PC-9 (cell line): ENCODE data around the gene GALNT9.

Experiments used
- CTCF ChIP-seq: fragments of 200-600 bp; sonication (generic); conservative IDR thresholded peaks from 2 replicates; pipeline ENCODE4 v1.6.1; 2017; ENCODE audit warnings: mixed run types, antibody characterized with exemption, mild to moderate bottlenecking, moderate library complexity
- EZH2 ChIP-seq: fragments of 200-600 bp; sonication (generic); IDR thresholded peaks from 2 replicates; pipeline ENCODE4 v1.8.0; 2017; ENCODE audit warnings: antibody characterized with exemption, low read depth

GRCh38 chr12:132160016-132160415 lies 169.4 kb downstream of the GALNT9 start:
- no peak for TF ChIP-seq CTCF
- no peak for TF ChIP-seq EZH2
